Occipital lobe (tissue), 2 donors: Measurements from ENCODE around the gene TOMM40. TPM values are rescaled to one million over a fixed set of nuclear protein-coding genes. Genes with fewer than 3 reads are reported as not detected.
A peak's percentile ranks its signal among the peaks of the same experiment; 100 is the strongest.
"Not testable (repeated sequence)": the region's sequence is repeated elsewhere in the genome, so short reads cannot be mapped to it uniquely, and the experiment has no call there.

ENCODE experiments used
- DNase-seq: peaks from one replicate; lab custom pipeline; 2025; lab: John Stamatoyannopoulos, UW
- total RNA-seq: library from RNA; depleted of rRNA; stranded (reverse); fragments of >200 nt; gene quantifications from one replicate; pipeline ENCODE4 v1.2.3, GENCODE V29; 2014

Gene TOMM40
- total RNA-seq, 1 donor from 2014 or later: 23.1 TPM

- DNase-seq: no peak
Measured at GRCh38 chr19:44871809-44872208, 19.2 kb upstream of the TOMM40 start.

DNA sequence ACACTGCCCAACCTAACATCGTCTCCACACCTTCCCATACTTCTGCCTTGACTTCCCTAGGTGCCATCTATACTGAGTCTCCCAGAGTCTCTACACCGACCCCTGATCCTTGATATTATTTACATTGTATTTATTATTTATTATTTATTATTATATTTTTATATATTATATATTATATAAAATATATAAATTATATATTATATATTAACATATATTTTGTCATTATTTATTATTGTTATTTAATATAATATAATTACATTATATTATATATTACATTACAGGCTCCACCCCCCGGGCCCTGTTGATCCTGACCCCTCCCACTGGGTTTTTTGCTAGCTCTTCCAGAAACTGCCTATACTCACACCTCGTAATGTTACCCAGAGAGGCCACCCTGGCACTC lies 18.4 kb upstream of the TOMM40 start:
- no peak for DNase-seq

- no peak for DNase-seq
Measured at GRCh38 chr19:44874317-44874716, 16.7 kb upstream of the TOMM40 start.

DNA sequence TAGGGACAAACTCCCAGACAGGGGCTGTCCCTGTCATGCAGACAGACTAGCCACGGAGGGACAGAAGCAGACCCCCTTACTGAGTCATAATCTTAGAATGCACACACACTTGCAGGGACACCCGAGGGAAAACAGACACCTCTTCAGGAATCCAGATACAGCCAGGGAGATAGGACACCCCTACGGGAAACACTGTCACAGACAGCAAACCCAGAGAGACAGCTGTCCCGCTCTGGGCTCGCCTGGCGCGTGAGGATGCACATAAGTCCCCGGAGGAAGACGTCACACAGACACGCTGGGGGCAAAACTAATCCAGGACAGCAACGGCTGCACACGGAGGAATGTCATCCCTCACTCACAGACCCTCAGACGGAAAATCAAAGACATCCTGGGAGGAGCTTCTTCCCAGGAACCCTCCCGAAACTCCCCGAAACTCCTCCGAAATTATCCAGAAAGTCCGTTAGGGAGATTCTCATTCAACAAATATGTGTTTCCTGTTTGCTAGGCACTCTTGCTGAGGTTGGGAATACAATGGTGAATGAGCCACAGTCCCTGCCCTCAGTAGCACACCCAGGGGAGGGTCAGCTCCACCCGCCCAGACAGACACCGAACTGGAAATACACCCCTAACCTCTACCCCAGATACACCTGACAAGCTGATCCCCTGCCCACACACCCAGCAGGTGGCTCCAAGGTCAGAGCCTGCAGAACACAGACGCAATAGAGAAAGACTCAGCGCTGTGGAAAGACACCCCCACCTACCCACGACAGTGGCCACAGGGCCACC lies 15.2 kb upstream of the TOMM40 start:
- no peak for DNase-seq

GRCh38 chr19:44876930-44877535 lies 14.0 kb upstream of the TOMM40 start:
- DNase-seq: no peak

DNA sequence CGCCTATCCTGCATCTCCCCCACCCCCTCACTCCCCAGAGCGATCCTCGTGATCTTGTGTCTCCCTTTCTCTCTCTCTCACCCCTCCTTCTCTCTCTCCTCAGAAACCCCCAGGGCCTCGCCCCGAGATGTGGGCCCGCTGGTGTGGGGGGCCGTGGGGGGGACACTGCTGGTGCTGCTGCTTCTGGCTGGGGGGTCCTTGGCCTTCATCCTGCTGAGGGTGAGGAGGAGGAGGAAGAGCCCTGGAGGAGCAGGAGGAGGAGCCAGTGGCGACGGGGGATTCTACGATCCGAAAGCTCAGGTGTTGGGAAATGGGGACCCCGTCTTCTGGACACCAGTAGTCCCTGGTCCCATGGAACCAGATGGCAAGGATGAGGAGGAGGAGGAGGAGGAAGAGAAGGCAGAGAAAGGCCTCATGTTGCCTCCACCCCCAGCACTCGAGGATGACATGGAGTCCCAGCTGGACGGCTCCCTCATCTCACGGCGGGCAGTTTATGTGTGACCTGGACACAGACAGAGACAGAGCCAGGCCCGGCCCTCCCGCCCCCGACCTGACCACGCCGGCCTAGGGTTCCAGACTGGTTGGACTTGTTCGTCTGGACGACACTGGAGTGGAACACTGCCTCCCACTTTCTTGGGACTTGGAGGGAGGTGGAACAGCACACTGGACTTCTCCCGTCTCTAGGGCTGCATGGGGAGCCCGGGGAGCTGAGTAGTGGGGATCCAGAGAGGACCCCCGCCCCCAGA lies 12.8 kb upstream of the TOMM40 start:
- no peak for DNase-seq

DNA sequence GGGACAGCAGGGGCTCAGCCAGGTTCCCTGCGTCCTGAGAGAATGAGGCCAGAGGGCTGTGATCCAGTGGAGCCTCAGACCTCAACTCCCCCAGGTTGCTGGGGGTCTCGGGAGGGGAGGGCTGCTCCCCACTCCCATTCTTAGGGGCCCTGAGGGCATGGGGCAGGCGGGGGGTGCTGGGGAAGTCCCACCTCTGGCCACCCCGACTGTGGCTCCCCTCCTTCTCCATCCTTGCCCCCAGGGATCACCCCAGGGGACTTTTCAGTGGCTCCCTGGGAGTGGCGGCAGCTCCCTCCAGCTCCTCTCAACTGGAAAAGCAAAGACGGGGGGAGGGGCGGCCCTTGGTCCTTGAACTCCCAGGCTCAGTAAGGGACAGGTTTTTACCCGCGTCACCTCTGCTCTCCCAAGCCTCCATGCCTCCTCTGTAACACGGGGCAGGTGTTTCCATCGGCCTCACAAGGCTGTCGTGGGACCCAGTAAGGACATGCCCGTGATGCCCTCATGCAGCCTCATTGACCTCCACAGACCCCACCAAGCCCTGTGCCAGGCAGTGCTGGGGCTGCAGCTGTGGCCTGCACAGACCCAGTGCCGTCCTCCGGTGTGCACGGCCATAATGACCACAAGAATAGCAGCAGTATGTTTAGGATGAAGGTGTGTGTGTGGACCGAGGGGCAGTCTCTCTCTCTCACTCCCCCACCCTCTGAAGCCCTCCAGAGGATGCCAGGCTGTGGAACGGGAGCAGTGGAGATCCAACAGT lies 11.6 kb upstream of the TOMM40 start:
- DNase-seq: no peak

- no peak for DNase-seq
Measured at GRCh38 chr19:44882063-44882462, 9.0 kb upstream of the TOMM40 start.

GRCh38 chr19:44882619-44883397 lies 8.2 kb upstream of the TOMM40 start:
- not testable (repeated sequence) for DNase-seq

DNA sequence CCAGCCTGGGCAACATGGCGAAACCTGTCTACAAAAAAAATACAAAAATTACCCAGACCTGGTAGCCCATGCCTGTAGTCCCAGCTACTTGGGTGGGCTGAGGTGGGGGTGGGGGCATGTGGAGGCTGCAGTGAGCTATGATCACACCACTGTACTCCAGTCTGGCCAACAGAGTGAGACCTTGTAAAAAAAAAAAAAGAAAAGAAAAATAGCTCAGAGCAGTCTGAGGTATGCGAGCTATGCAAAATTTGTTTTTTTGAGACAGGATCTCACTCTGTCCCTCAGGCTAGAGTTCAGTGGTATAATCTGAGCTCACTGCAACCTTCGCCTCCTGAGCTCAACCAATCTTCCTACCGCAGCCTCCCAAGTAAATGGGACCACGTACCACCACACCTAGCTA lies 7.1 kb upstream of the TOMM40 start:
- DNase-seq: no peak

DNA sequence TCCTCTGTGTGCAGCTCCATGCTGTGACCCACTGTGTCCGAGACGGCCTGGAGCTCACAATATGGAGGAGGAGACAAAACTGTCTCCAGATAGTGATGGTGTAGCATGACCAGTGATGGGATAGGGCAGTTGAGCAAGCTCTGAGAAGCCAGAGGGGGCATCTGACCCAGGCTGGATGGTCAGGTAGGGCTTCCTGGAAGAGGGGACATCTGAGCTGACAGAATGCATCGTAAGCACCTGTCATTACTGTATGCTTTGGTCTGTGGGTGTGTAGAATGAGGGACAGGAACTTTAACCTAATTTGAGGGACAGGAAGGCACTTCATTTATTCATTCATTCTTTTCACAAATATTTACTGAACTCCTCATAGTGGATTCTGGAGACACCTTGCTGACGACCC lies 6.5 kb upstream of the TOMM40 start:
- no peak for DNase-seq

DNA sequence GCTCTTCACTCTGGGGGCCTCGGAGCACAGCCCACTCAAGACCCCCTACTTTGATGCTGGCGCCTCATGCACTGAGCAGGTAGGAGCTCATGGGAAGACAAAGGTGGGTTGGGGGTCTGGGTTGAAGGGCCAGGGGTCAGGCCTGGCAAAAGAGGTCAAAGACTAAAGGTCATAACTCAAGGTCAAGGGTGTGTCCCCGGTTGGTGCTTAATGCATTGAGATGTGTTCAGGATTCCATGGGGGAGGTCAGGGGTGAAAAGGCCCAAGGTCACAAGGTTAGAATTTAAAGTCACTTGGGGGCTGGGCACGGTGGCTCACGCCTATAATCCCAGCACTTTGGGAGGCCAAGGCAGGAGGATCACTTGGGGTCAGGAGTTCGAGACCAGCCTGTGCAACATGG lies 4.9 kb upstream of the TOMM40 start:
- no peak for DNase-seq

- DNase-seq: no peak
Measured at GRCh38 chr19:44887648-44888047, 3.4 kb upstream of the TOMM40 start.

DNA sequence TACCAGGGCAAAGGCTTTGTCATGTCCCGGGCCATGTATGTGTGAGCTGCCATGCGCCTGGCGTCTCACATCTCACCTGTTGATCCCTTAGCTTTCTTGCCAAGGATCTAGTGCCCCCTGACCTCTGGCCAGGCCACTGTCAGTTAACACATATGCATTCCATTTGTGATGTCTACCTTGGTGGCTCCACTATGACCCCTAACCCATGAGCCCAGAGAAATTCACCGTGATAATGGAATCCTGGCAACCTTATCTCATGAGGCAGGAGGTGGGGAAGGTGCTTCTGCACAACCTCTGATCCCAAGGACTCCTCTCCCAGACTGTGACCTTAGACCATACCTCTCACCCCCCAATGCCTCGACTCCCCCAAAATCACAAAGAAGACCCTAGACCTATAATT lies 2.7 kb upstream of the TOMM40 start:
- DNase-seq: not testable (repeated sequence)

DNA sequence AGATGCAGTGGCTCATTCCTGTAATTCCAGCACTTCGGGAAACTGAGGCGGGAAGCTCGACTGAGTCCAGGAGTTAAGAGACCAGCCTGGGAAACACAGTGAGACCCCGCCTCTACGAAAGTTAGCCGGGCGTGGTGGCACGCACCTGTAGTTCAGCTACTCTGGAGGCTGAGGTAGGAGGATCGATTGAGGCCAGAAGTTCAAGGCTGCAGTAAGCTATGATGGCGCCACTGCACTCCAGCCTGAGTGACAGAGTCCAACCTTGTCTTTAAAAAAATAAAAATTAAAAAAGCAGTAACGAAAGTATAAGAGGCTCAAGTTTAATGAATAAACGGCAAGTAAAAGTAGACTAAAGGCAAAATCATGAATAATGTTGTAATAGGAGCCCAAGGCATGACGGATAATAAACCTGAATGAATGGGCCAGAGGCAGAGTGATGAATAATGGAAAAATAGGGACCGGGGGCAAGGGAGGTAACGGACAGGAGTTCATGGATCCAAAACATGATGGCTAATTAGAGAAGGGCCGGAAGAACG lies 1.2 kb upstream of the TOMM40 start:
- DNase-seq: no peak

DNA sequence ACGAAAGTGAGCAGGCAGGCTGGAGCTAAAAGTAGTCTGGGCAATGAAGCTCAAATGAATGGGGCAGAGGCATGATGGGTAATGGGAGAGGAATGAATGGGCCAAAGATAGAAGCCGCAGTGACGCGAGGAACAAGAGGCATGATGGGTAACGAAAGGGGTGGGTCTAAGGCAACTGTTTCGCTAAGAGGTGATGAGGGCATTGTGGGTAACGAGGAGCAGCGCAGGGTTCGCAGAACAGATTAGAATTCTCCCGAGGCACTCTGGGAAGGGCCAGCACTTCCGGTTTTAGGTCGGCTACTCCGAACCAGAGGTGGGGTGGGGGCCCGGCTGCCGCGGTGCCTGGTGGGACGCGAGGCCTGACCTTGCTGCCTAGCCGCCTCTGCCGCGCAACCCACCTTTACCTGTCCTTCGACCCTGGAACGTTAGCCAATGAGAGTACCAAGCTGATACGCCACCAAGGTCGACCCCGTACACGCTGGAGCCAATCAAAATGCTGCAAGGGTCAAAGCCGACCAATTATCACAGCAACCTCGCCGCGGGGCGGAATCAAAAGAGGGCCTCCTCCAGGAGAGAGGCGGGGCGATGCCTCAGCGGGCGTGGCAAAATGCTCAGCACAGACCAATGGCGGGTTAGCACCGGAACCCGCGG lies 563 bp upstream of the TOMM40 start:
- peak; percentile 100 for DNase-seq

DNA sequence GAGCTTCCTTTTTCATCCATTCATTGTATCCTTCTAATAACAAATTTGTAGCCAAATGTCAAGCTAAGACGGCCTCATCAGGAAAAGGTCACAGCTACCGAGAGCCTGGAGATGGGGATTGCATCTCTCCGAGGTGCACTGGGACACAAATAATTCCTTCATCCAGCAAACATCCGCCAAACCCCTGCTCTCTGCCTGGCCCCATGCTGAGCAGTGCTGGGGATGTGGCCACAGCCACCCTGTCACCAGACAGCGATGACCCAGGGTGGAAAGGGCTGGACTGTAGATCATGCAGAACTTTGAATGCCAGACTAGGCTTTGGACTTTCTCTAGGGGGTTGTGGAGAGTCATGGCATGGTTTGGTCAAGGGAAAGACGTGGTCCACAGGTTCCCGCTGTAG lies 1.9 kb downstream of the TOMM40 start:
- DNase-seq: no peak

DNA sequence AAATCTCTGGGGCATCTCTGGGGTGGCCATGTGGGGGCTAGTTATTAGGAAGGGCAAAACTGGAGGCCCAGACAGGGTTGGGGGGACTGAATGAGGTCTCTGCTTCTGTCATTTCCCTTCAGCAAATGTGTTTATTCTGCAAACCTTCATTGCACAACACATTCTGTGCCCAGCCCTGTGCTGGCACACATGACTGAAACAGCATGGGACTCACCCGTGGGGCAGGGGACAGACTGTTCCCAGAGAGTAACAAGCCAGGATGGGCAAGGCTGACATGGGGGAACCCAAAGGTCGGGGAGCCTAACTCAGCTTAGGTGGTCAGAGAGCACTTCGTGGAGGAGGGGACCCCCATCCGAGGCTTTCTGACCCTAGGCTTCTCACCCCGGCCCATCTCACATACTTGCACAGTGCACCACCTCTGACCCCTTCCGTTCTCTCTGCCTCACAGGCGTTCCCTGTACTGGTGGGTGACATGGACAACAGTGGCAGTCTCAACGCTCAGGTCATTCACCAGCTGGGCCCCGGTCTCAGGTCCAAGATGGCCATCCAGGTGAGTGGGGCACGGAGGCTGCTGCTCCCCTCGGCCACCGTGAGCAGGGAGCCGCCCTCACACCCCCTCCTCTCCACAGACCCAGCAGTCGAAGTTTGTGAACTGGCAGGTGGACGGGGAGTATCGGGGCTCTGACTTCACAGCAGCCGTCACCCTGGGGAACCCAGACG lies 2.4 kb downstream of the TOMM40 start:
- no peak for DNase-seq

DNA sequence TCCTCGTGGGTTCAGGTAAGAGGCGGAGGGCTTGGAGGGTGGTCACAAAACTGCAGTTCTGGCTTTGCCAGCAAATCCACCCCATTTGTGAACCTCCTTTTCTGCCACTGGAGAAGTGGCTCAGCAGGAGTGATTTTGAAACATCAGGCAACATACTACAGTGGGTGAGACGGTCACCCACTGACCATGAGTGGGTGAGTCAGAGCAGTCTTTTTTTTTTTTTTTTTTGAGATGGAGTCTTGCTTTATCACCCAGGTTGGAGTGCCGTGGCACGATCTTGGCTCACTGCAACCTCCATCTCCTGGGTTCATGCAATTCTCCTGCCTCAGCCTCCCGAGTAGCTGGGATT lies 3.0 kb downstream of the TOMM40 start:
- no peak for DNase-seq

GRCh38 chr19:44894946-44895345 lies 3.9 kb downstream of the TOMM40 start:
- DNase-seq: no peak
